HepG2 (cell line): ENCODE measurements around the gene ZNF490. TPM values are rescaled to one million over a fixed set of nuclear protein-coding genes. Genes with fewer than 3 reads are reported as not detected.

Experiments used
- DNMT3B ChIP-seq: conservative IDR thresholded peaks from 2 replicates; pipeline ENCODE4 v1.6.1; 2016; ENCODE audit warnings: missing biosample characterization, control low read depth
- EED ChIP-seq: sonication (generic); formaldehyde crosslinking; IDR thresholded peaks from 2 replicates; pipeline ENCODE4 v1.5.0; 2020; ENCODE audit warnings: mild to moderate bottlenecking, missing genetic modification reagents
- MYNN ChIP-seq: sonication (generic); formaldehyde crosslinking; IDR thresholded peaks from 2 replicates; pipeline ENCODE4 v1.4.0; 2020; ENCODE audit warnings: mild to moderate bottlenecking, low read depth, missing genetic modification reagents
- NFYB ChIP-seq: sonication (generic); formaldehyde crosslinking; IDR thresholded peaks from 2 replicates; pipeline ENCODE4 v1.4.0; 2020; ENCODE audit warnings: missing genetic modification reagents
- PHF5A ChIP-seq: IDR thresholded peaks from one replicate; pipeline ENCODE4 v1.6.1; 2018; ENCODE audit warnings: low read depth, missing genetic modification reagents; ENCODE audit not compliant: unreplicated experiment
- POLR2AphosphoS5 ChIP-seq: IDR thresholded peaks from 2 replicates; pipeline ENCODE4 v1.6.1; 2012; ENCODE audit warnings: low read depth, low read length
- RBAK ChIP-seq: sonication (generic); formaldehyde crosslinking; IDR thresholded peaks from 2 replicates; pipeline ENCODE4 v1.5.1; 2020; ENCODE audit warnings: mild to moderate bottlenecking, missing genetic modification reagents
- SIX1 ChIP-seq: sonication (generic); formaldehyde crosslinking; IDR thresholded peaks from 2 replicates; pipeline ENCODE4 v1.4.0; 2020; ENCODE audit warnings: missing genetic modification reagents, borderline replicate concordance
- SOX6 ChIP-seq, 2 experiments: fragments of 450-650 bp in 1 of 2; sonication (generic) in 1 of 2; formaldehyde crosslinking in 1 of 2; IDR thresholded peaks; 2 replicates each; pipeline versions ENCODE4 v1.4.0 to v1.6.1; 2017 to 2020; ENCODE audit warnings: antibody characterized with exemption in 1 of 2, mild to moderate bottlenecking in 1 of 2, missing genetic modification reagents in 1 of 2
- STAG1 ChIP-seq: sonication (generic); formaldehyde crosslinking; IDR thresholded peaks from 2 replicates; pipeline ENCODE4 v1.4.0; 2020; ENCODE audit warnings: missing genetic modification reagents
- TARDBP ChIP-seq: sonication (generic); formaldehyde crosslinking; IDR thresholded peaks from 2 replicates; pipeline ENCODE4 v1.8.0; 2022; ENCODE audit warnings: mild to moderate bottlenecking, missing genetic modification reagents
- TGIF2 ChIP-seq: IDR thresholded peaks from 2 replicates; pipeline ENCODE4 v1.6.1; 2016; ENCODE audit warnings: control low read depth, missing compliant biosample characterization
- U2AF2 ChIP-seq: fragments of 200-400 bp; formaldehyde crosslinking; IDR thresholded peaks from 2 replicates; pipeline ENCODE4 v1.6.1; 2017; ENCODE audit warnings: low read depth, mild to moderate bottlenecking, low read length
- YY1 ChIP-seq: IDR thresholded peaks from 2 replicates; pipeline ENCODE4 v1.6.1; 2011; ENCODE audit warnings: low read length, low read depth, moderate library complexity, mild to moderate bottlenecking; ENCODE audit not compliant: insufficient read depth, insufficient replicate concordance
- ZNF296 ChIP-seq: sonication (generic); formaldehyde crosslinking; conservative IDR thresholded peaks from 2 replicates; pipeline ENCODE4 v1.5.0; 2020; ENCODE audit warnings: mild to moderate bottlenecking, missing genetic modification reagents
- ZNF326 ChIP-seq: sonication (generic); formaldehyde crosslinking; IDR thresholded peaks from 2 replicates; pipeline ENCODE4 v1.4.0; 2020; ENCODE audit warnings: missing genetic modification reagents, borderline replicate concordance
- ZNF331 ChIP-seq: sonication (generic); formaldehyde crosslinking; IDR thresholded peaks from 2 replicates; pipeline ENCODE4 v1.4.0; 2020; ENCODE audit warnings: missing genetic modification reagents
- ZNF34 ChIP-seq: sonication (generic); formaldehyde crosslinking; IDR thresholded peaks from 2 replicates; pipeline ENCODE4 v1.4.0; 2020; ENCODE audit warnings: mild to moderate bottlenecking, missing genetic modification reagents, borderline replicate concordance
- ZNF567 ChIP-seq: sonication (generic); formaldehyde crosslinking; IDR thresholded peaks from 2 replicates; pipeline ENCODE4 v1.8.1; 2023; ENCODE audit warnings: mild to moderate bottlenecking, missing genetic modification reagents, borderline replicate concordance
- ZNF766 ChIP-seq: sonication (generic); formaldehyde crosslinking; IDR thresholded peaks from 2 replicates; pipeline ENCODE4 v1.5.0; 2020; ENCODE audit warnings: missing genetic modification reagents, borderline replicate concordance
- ZNF776 ChIP-seq: sonication (generic); formaldehyde crosslinking; IDR thresholded peaks from 2 replicates; pipeline ENCODE4 v1.4.0; 2020; ENCODE audit warnings: mild to moderate bottlenecking, missing genetic modification reagents
- ZNF83 ChIP-seq: sonication (generic); formaldehyde crosslinking; IDR thresholded peaks from 2 replicates; pipeline ENCODE4 v1.4.0; 2020; ENCODE audit warnings: missing genetic modification reagents, mild to moderate bottlenecking, borderline replicate concordance
- polyA plus RNA-seq, 8 experiments: library from polyadenylated mRNA; depleted of rRNA in 3 of 8; stranded (reverse) in 7 of 8; unstranded in 1 of 8; fragments of >200 nt; fragmentation: Illumina TruSeq in 4 of 8; extraction: Trizol in 4 of 8; gene quantifications; 2 replicates each; pipeline versions ENCODE4 v1.2.1 to v1.2.3, GENCODE V29; 2011 to 2016; ENCODE audit warnings: low read depth in 4 of 8, missing spikeins in 1 of 8, mixed read lengths in 1 of 8; ENCODE audit not compliant: insufficient read depth in 1 of 8
- total RNA-seq, 5 experiments: library from RNA; depleted of rRNA; stranded (reverse); fragments of >200 nt; fragmentation: Illumina TruSeq; extraction: Trizol; gene quantifications; 2 replicates each; pipeline ENCODE4 v1.2.3, GENCODE V29; 2016; ENCODE audit warnings: low read depth in 1 of 5
- TF ChIP-seq, protein P1 (sequence below): sonication (generic); formaldehyde crosslinking; IDR thresholded peaks from 2 replicates; pipeline ENCODE4 v1.9.0; 2021; ENCODE audit warnings: missing genetic modification reagents, mild to moderate bottlenecking, borderline replicate concordance
- TF ChIP-seq, protein P2 (sequence below): sonication (generic); formaldehyde crosslinking; IDR thresholded peaks from 2 replicates; pipeline ENCODE4 v1.5.0; 2020; ENCODE audit warnings: mild to moderate bottlenecking, missing genetic modification reagents
- TF ChIP-seq, protein P3 (sequence below): sonication (generic); formaldehyde crosslinking; IDR thresholded peaks from 2 replicates; pipeline ENCODE4 v1.8.0; 2022; ENCODE audit warnings: mild to moderate bottlenecking, missing genetic modification reagents, moderate library complexity
- TF ChIP-seq, protein P4 (sequence below): IDR thresholded peaks from 2 replicates; pipeline ENCODE4 v1.6.1; 2016; ENCODE audit warnings: low read depth, control low read depth

The ZNF490 gene
- total and polyA plus RNA-seq, 2 of the 13 experiments (the other 11 are each of a cell fraction or from before 2014, with no cell fraction given): 1.3 to 2.9 TPM

DNA sequence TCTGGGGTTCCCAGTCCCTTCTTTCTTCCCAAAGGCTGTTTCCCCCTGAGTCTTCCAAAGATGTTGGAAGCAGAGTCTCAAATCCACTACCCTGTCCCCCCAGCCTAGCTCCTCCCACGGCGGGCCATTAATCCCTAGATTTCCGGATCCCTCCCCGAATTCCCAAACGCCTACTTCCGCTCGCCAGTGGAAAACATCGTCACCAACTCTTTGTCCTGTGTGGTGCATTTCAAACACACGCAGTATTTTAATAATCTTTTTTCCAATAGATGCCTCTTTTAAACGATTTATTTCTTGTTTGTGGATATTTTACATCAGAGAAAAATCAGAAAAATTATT is 717 bp upstream of the ZNF490 start (continued):
- TF ChIP-seq, protein P1, sequence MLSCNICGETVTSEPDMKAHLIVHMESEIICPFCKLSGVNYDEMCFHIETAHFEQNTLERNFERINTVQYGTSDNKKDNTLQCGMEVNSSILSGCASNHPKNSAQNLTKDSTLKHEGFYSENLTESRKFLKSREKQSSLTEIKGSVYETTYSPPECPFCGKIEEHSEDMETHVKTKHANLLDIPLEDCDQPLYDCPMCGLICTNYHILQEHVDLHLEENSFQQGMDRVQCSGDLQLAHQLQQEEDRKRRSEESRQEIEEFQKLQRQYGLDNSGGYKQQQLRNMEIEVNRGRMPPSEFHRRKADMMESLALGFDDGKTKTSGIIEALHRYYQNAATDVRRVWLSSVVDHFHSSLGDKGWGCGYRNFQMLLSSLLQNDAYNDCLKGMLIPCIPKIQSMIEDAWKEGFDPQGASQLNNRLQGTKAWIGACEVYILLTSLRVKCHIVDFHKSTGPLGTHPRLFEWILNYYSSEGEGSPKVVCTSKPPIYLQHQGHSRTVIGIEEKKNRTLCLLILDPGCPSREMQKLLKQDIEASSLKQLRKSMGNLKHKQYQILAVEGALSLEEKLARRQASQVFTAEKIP (CRISPR knock-in tag): no peak
- no peak for TF ChIP-seq ZNF776 (CRISPR knock-in tag)
- TF ChIP-seq SOX6 (IDR thresholded peaks at IDR 0.05): no peak
- no peak for TF ChIP-seq SOX6 (CRISPR knock-in tag; IDR thresholded peaks at IDR 0.05)
- no peak for TF ChIP-seq ZNF326 (CRISPR knock-in tag)
- no peak for TF ChIP-seq ZNF34 (CRISPR knock-in tag)
- TF ChIP-seq YY1: no peak
- TF ChIP-seq ZNF766 (CRISPR knock-in tag): no peak
- TF ChIP-seq ZNF83 (CRISPR knock-in tag): no peak
- no peak for TF ChIP-seq RBAK
- TF ChIP-seq DNMT3B (CRISPR knock-in tag): no peak
- TF ChIP-seq POLR2AphosphoS5: peak; percentile 61
- TF ChIP-seq STAG1 (CRISPR knock-in tag): no peak
- peak; percentile 27; the same call in 1 of the 2 replicates for TF ChIP-seq TGIF2 (CRISPR knock-in tag)
- TF ChIP-seq, protein P2, sequence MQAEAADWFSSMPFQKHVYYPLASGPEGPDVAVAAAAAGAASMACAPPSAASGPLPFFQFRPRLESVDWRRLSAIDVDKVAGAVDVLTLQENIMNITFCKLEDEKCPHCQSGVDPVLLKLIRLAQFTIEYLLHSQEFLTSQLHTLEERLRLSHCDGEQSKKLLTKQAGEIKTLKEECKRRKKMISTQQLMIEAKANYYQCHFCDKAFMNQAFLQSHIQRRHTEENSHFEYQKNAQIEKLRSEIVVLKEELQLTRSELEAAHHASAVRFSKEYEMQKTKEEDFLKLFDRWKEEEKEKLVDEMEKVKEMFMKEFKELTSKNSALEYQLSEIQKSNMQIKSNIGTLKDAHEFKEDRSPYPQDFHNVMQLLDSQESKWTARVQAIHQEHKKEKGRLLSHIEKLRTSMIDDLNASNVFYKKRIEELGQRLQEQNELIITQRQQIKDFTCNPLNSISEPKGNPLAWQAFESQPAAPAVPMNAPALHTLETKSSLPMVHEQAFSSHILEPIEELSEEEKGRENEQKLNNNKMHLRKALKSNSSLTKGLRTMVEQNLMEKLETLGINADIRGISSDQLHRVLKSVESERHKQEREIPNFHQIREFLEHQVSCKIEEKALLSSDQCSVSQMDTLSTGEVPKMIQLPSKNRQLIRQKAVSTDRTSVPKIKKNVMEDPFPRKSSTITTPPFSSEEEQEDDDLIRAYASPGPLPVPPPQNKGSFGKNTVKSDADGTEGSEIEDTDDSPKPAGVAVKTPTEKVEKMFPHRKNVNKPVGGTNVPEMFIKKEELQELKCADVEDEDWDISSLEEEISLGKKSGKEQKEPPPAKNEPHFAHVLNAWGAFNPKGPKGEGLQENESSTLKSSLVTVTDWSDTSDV: no peak
- TF ChIP-seq ZNF331 (CRISPR knock-in tag): no peak
- TF ChIP-seq TARDBP: no peak
- TF ChIP-seq, protein P3, sequence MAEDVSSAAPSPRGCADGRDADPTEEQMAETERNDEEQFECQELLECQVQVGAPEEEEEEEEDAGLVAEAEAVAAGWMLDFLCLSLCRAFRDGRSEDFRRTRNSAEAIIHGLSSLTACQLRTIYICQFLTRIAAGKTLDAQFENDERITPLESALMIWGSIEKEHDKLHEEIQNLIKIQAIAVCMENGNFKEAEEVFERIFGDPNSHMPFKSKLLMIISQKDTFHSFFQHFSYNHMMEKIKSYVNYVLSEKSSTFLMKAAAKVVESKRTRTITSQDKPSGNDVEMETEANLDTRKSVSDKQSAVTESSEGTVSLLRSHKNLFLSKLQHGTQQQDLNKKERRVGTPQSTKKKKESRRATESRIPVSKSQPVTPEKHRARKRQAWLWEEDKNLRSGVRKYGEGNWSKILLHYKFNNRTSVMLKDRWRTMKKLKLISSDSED (CRISPR knock-in tag): no peak
- TF ChIP-seq PHF5A (CRISPR knock-in tag): no peak
- TF ChIP-seq SIX1: no peak
- TF ChIP-seq NFYB (CRISPR knock-in tag): no peak
- TF ChIP-seq EED (CRISPR knock-in tag): no peak
- TF ChIP-seq ZNF567 (CRISPR knock-in tag): no peak
- TF ChIP-seq ZNF296: no peak
- TF ChIP-seq MYNN (CRISPR knock-in tag): no peak
- TF ChIP-seq, protein P4, sequence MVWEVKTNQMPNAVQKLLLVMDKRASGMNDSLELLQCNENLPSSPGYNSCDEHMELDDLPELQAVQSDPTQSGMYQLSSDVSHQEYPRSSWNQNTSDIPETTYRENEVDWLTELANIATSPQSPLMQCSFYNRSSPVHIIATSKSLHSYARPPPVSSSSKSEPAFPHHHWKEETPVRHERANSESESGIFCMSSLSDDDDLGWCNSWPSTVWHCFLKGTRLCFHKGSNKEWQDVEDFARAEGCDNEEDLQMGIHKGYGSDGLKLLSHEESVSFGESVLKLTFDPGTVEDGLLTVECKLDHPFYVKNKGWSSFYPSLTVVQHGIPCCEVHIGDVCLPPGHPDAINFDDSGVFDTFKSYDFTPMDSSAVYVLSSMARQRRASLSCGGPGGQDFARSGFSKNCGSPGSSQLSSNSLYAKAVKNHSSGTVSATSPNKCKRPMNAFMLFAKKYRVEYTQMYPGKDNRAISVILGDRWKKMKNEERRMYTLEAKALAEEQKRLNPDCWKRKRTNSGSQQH: 0 out of 2 replicates have a peak, but pooled peaks have one; percentile 4
- TF ChIP-seq U2AF2: no peak
